ENCODE data around the gene TSKS.

Gene TSKS

DNA sequence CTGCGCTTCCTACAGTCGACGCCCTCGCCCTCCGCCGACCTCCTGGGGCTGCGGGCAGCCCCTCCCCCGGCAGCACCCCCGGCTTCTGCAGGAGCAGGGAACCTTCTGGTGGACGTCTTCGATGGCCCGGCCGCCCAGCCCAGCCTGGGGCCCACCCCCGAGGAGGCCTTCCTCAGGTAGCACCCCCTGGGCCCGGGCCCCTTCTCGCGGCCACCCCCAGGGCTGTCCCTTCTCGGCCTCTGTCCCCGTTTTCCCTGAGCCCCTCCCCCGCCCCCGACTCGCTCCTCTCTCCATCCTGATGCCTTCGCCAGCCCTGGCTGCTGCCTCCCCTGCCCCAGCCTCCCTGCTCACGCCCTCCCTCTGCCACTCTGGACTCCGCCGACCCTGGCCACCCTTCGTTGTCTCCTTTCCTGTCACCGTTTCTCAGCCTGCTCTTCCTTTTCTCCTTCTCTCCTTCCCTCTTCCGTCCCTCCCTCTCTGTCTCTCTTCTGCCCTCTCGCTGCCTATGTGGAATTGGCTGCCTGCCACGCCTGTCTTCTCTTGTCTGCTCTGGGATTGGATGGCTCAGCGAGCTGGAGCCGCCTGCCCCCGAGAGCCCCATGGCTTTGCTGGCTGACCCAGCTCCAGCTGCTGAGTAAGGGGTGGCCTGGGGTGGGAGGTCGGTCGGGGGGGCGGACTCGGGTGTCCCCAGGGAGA is 39.0 kb upstream of the TSKS start:
- peak; percentile 66 for DNase-seq (ENCODE audit: low read depth)
- peak overlapping the region; percentile 10 for H3K4me3 ChIP-seq (ENCODE audit: low read length)
- TF ChIP-seq, protein P1, sequence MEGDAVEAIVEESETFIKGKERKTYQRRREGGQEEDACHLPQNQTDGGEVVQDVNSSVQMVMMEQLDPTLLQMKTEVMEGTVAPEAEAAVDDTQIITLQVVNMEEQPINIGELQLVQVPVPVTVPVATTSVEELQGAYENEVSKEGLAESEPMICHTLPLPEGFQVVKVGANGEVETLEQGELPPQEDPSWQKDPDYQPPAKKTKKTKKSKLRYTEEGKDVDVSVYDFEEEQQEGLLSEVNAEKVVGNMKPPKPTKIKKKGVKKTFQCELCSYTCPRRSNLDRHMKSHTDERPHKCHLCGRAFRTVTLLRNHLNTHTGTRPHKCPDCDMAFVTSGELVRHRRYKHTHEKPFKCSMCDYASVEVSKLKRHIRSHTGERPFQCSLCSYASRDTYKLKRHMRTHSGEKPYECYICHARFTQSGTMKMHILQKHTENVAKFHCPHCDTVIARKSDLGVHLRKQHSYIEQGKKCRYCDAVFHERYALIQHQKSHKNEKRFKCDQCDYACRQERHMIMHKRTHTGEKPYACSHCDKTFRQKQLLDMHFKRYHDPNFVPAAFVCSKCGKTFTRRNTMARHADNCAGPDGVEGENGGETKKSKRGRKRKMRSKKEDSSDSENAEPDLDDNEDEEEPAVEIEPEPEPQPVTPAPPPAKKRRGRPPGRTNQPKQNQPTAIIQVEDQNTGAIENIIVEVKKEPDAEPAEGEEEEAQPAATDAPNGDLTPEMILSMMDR (IDR thresholded peaks at IDR 0.05; ENCODE audit: insufficient read depth, low read depth, low read length, missing control alignments) = peak; percentile 37

DNA sequence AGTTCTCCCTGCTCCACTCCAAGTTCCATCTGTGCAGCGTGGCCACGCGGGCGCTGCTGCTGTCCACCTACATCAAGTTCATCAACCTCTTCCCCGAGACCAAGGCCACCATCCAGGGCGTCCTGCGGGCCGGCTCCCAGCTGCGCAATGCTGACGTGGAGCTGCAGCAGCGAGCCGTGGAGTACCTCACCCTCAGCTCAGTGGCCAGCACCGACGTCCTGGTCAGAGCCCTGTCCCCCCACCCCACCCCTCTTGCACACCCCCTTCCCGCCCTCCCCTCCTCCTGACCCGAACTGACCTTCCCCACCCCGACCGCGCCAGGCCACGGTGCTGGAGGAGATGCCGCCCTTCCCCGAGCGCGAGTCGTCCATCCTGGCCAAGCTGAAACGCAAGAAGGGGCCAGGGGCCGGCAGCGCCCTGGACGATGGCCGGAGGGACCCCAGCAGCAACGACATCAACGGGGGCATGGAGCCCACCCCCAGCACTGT is 38.3 kb upstream of the TSKS start:
- H3K4me3 ChIP-seq (ENCODE audit: low read length) = no peak overlapping the region
- no peak for DNase-seq (ENCODE audit: low read depth)
- TF ChIP-seq, protein P1 (IDR thresholded peaks at IDR 0.05; ENCODE audit: insufficient read depth, low read depth, low read length, missing control alignments) = no peak

DNA sequence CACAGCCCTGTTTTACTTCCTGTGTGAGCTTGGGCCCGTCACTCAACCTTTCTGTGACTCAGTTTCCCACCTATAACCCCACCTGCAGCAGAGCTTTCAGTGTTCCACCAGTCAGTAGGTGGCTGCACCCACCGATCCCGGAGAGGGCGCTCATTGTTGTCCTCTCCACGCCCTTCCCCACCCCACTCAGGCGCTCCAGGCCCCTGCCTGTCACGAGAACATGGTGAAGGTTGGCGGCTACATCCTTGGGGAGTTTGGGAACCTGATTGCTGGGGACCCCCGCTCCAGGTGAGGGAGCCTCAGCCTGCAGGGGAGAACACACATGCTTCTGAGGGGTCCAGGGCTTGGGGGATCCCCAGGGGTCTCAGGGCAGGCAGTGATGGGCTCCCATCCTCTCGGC is 37.7 kb upstream of the TSKS start:
- TF ChIP-seq, protein P1 (IDR thresholded peaks at IDR 0.05; ENCODE audit: insufficient read depth, low read depth, low read length, missing control alignments) = no peak
- no peak for DNase-seq (ENCODE audit: low read depth)
- H3K4me3 ChIP-seq (ENCODE audit: low read length) = no peak overlapping the region

DNA sequence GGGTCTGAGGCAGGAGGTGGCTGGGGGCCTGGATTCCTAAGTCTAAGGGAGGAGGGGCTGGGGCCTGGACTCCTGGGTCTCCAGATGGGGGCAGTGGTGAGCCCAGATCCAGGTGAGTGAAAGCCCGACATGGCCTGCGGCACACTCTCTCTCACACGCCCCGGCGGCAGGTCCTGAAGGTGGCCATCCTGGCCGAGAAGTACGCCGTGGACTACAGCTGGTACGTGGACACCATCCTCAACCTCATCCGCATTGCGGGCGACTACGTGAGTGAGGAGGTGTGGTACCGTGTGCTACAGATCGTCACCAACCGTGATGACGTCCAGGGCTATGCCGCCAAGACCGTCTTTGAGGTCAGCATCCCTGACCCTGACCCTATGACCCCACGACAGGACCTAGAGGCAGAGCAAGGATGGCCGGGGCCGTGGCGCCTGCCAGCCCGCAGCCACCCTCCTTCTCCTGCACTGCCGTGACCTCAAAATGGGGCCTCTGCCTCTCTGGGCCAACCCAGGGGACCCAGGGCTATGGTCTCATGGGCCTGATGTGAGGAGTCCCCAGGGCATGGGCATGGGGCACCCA is 36.8 kb upstream of the TSKS start:
- DNase-seq (ENCODE audit: low read depth) = no peak
- TF ChIP-seq, protein P1 (IDR thresholded peaks at IDR 0.05; ENCODE audit: insufficient read depth, low read depth, low read length, missing control alignments) = no peak
- no peak overlapping the region for H3K4me3 ChIP-seq (ENCODE audit: low read length)

DNA sequence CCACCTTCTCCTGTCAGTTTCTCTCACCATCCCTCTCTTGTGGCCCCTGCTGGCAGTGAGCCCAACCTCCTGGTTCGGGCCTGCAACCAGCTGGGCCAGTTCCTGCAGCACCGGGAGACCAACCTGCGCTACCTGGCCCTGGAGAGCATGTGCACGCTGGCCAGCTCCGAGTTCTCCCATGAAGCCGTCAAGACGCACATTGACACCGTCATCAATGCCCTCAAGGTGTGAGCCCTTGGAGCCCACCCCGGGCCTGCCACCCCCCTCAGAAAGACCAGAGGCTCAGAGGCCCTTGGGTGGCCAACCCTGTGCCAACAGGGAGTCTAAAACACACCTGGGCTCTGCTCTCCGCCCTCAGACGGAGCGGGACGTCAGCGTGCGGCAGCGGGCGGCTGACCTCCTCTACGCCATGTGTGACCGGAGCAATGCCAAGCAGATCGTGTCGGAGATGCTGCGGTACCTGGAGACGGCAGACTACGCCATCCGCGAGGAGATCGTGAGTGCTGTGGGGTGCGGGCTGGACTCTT is 36.2 kb upstream of the TSKS start:
- no peak for DNase-seq (ENCODE audit: low read depth)
- TF ChIP-seq, protein P1 (IDR thresholded peaks at IDR 0.05; ENCODE audit: insufficient read depth, low read depth, low read length, missing control alignments) = no peak
- H3K4me3 ChIP-seq (ENCODE audit: low read length) = no peak overlapping the region

DNA sequence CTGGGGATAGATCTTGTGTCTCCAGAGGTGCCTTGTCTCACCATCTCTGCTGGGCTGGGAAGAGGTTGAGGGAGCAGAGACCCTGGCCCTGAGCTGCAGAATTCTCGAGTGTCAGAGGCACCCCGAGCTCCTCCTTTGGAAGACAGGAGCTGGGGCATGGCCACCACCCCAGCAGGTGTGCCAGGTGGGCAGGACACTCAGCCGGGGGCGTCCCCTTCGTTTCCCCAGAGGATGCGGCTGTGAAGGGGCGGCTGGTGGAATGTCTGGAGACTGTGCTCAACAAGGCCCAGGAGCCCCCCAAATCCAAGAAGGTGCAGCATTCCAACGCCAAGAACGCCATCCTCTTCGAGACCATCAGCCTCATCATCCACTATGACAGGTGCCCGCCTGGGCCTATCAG is 35.5 kb upstream of the TSKS start:
- TF ChIP-seq, protein P1 (IDR thresholded peaks at IDR 0.05; ENCODE audit: insufficient read depth, low read depth, low read length, missing control alignments) = no peak
- DNase-seq (ENCODE audit: low read depth) = no peak

More for the DNA sequence above, 35.5 kb upstream of the TSKS start:
- no peak overlapping the region for H3K4me3 ChIP-seq (ENCODE audit: low read length)
